SK-N-SH treated with all-trans-retinoic acid at 6 μM for 48 hours (cell line): Measurements from ENCODE around the gene TIMM21.

ENCODE experiments used
- ARNTL ChIP-seq: fragments of 450-650 bp; formaldehyde crosslinking; IDR thresholded peaks from 2 replicates; pipeline ENCODE4 v1.5.0; 2020; ENCODE audit warnings: low read depth, mild to moderate bottlenecking, moderate library complexity, borderline replicate concordance
- CSRNP3 ChIP-seq: fragments of 250-450 bp; sonication (Bioruptor Pico); IDR thresholded peaks from 2 replicates; pipeline ENCODE4 v1.5.1; 2021; ENCODE audit warnings: mild to moderate bottlenecking, moderate library complexity
- GLIS3 ChIP-seq: fragments of 250-450 bp; sonication (Bioruptor Pico); IDR thresholded peaks from 2 replicates; pipeline ENCODE4 v1.5.0; 2020; ENCODE audit warnings: mild to moderate bottlenecking, moderate library complexity
- ISL1 ChIP-seq: fragments of 250-450 bp; sonication (Bioruptor Pico); IDR thresholded peaks from 2 replicates; pipeline ENCODE4 v2.1.2; 2022; ENCODE audit warnings: mild to moderate bottlenecking, moderate library complexity
- PPARA ChIP-seq: fragments of 250-450 bp; sonication (Bioruptor Pico); IDR thresholded peaks from 2 replicates; pipeline ENCODE4 v1.5.0; 2020; ENCODE audit warnings: mild to moderate bottlenecking, borderline replicate concordance
- SNAI2 ChIP-seq: fragments of 250-450 bp; sonication (Bioruptor Pico); IDR thresholded peaks from 2 replicates; pipeline ENCODE4 v1.5.0; 2020; ENCODE audit warnings: mild to moderate bottlenecking, moderate library complexity
- ZC3H10 ChIP-seq: fragments of 250-450 bp; sonication (Bioruptor Pico); IDR thresholded peaks from 2 replicates; pipeline ENCODE4 v1.5.1; 2021; ENCODE audit warnings: mild to moderate bottlenecking, moderate library complexity
- ZFP3 ChIP-seq: fragments of 250-450 bp; sonication (Bioruptor Pico); IDR thresholded peaks from 2 replicates; pipeline ENCODE4 v1.5.0; 2020; ENCODE audit warnings: mild to moderate bottlenecking, moderate library complexity
- ZFP30 ChIP-seq: fragments of 450-650 bp; formaldehyde crosslinking; IDR thresholded peaks from 2 replicates; pipeline ENCODE4 v1.5.0; 2022; ENCODE audit warnings: mild to moderate bottlenecking, moderate library complexity
- ZNF70 ChIP-seq: fragments of 450-650 bp; formaldehyde crosslinking; IDR thresholded peaks from 2 replicates; pipeline ENCODE4 v1.5.0; 2020; ENCODE audit warnings: mild to moderate bottlenecking, moderate library complexity
- TF ChIP-seq, protein P1 (sequence below): fragments of 250-450 bp; sonication (Bioruptor Pico); IDR thresholded peaks from 2 replicates; pipeline ENCODE4 v1.8.0; 2020; ENCODE audit warnings: mild to moderate bottlenecking, moderate library complexity, borderline replicate concordance

GRCh38 chr18:74196220-74197119 is 48.1 kb downstream of the TIMM21 start:
- TF ChIP-seq ISL1 (CRISPR knock-in tag) = no peak
- no peak for TF ChIP-seq CSRNP3 (CRISPR knock-in tag)
- TF ChIP-seq ZFP3 (CRISPR knock-in tag) = no peak
- no peak for TF ChIP-seq ZFP30 (CRISPR knock-in tag)
- no peak for TF ChIP-seq PPARA (CRISPR knock-in tag)
- TF ChIP-seq, protein P1, sequence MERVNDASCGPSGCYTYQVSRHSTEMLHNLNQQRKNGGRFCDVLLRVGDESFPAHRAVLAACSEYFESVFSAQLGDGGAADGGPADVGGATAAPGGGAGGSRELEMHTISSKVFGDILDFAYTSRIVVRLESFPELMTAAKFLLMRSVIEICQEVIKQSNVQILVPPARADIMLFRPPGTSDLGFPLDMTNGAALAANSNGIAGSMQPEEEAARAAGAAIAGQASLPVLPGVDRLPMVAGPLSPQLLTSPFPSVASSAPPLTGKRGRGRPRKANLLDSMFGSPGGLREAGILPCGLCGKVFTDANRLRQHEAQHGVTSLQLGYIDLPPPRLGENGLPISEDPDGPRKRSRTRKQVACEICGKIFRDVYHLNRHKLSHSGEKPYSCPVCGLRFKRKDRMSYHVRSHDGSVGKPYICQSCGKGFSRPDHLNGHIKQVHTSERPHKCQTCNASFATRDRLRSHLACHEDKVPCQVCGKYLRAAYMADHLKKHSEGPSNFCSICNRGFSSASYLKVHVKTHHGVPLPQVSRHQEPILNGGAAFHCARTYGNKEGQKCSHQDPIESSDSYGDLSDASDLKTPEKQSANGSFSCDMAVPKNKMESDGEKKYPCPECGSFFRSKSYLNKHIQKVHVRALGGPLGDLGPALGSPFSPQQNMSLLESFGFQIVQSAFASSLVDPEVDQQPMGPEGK (CRISPR knock-in tag) = no peak
- no peak for TF ChIP-seq ARNTL (CRISPR knock-in tag)
- TF ChIP-seq ZC3H10 (CRISPR knock-in tag) = no peak
- TF ChIP-seq SNAI2 (CRISPR knock-in tag) = no peak
- no peak for TF ChIP-seq GLIS3
- TF ChIP-seq ZNF70 (CRISPR knock-in tag) = no peak
